ENCODE results near the gene FDCSP. TPM values are rescaled to one million over a fixed set of nuclear protein-coding genes. Genes with fewer than 3 reads are reported as not detected.

Gene FDCSP
- total RNA-seq, 1 experiment from 2014 or later = not detected

- Histone ChIP-seq H3K79me2 (ENCODE audit: low read length) (no peaks in the 10 kb centered on the region), H3K9me2 (replicated peaks; ENCODE audit: low read length) (no peaks in the 10 kb centered on the region), H3K4me2 (ENCODE audit: low read length) (no peak overlapping the region), H3K36me3 (ENCODE audit: low read depth, low read length) (no peaks in the 10 kb centered on the region), H3K4me3 (ENCODE audit: low read length) (no peak overlapping the region), H3K9me3 (ENCODE audit: low read length) (no peaks in the 10 kb centered on the region), H3F3A (ENCODE audit: low read length, unreplicated experiment) (no peaks in the 10 kb centered on the region), H2AFZ (ENCODE audit: low read length) (no peak overlapping the region), H3K9ac (ENCODE audit: low read length) (no peak overlapping the region), H4K20me1 (ENCODE audit: low read length) (no peaks in the 10 kb centered on the region), H3K27me3 (ENCODE audit: low read length) (peaks cover 48% of the 10 kb centered on the region; the same call in 1 of the 2 replicates), H3K27ac (ENCODE audit: low read length) (no peak overlapping the region), H3K4me1 (ENCODE audit: insufficient read depth, low read length) (no peaks in the 10 kb centered on the region)
- BruUV-seq (replicated peaks) = no TSS peak
- ATAC-seq = no peak
- ChIA-PET POLR2A (ENCODE audit: unreplicated experiment) (no interaction called here), CTCF (no interaction called here)
- intact Hi-C loops (cut with micrococcal nuclease) = no loop called here
- no peak for DNase-seq
- TF ChIP-seq EZH2phosphoT487 (IDR thresholded peaks at IDR 0.05; ENCODE audit: borderline replicate concordance, low read length) (no peak), CTCF (conservative IDR thresholded peaks at IDR 0.05; ENCODE audit: low read depth, low read length) (no peak), EZH2 (IDR thresholded peaks at IDR 0.05; ENCODE audit: low read length, unreplicated experiment) (no peak)
These were observed 34.3 kb upstream of the FDCSP start for GRCh38 chr4:70191647-70192046.

- no peaks in the 10 kb centered on the region for H4K20me1 ChIP-seq (ENCODE audit: low read length)
- H3K4me1 ChIP-seq (ENCODE audit: insufficient read depth, low read length) = no peaks in the 10 kb centered on the region
- no peak overlapping the region for H3K4me2 ChIP-seq (ENCODE audit: low read length)
- intact Hi-C loops (cut with micrococcal nuclease) = no loop called here
- TF ChIP-seq CTCF (conservative IDR thresholded peaks at IDR 0.05; ENCODE audit: low read depth, low read length) = no peak
- TF ChIP-seq EZH2phosphoT487 (IDR thresholded peaks at IDR 0.05; ENCODE audit: borderline replicate concordance, low read length) = no peak
- no peak for TF ChIP-seq EZH2 (IDR thresholded peaks at IDR 0.05; ENCODE audit: low read length, unreplicated experiment)
- CTCF ChIA-PET = no interaction called here
- no peaks in the 10 kb centered on the region for H3K9me3 ChIP-seq (ENCODE audit: low read length)
- no peak overlapping the region for H3K9ac ChIP-seq (ENCODE audit: low read length)
- DNase-seq = no peak
- H3K27ac ChIP-seq (ENCODE audit: low read length) = no peak overlapping the region
- no peaks in the 10 kb centered on the region for H3K9me2 ChIP-seq (replicated peaks; ENCODE audit: low read length)
- no peaks in the 10 kb centered on the region for H3K36me3 ChIP-seq (ENCODE audit: low read depth, low read length)
- no peak for ATAC-seq
- H3K27me3 ChIP-seq (ENCODE audit: low read length) = peaks cover 39% of the 10 kb centered on the region; the same call in 1 of the 2 replicates
- no TSS peak for BruUV-seq (replicated peaks)
- POLR2A ChIA-PET (ENCODE audit: unreplicated experiment) = no interaction called here
- no peak overlapping the region for H2AFZ ChIP-seq (ENCODE audit: low read length)
- H3F3A ChIP-seq (ENCODE audit: low read length, unreplicated experiment) = no peaks in the 10 kb centered on the region
- no peak overlapping the region for H3K4me3 ChIP-seq (ENCODE audit: low read length)
- no peaks in the 10 kb centered on the region for H3K79me2 ChIP-seq (ENCODE audit: low read length)
These were observed 33.0 kb upstream of the FDCSP start for GRCh38 chr4:70192895-70193294.

GRCh38 chr4:70195425-70195824, 30.5 kb upstream of the FDCSP start, which contains the start of gene ODAM:
Gene ODAM, plus strand, starts transcription at chr4:70195725. Its CDS starts 819 bp downstream, at chr4:70196544.
- intact Hi-C loops (cut with micrococcal nuclease) = no loop called here
- Histone ChIP-seq H3K9me3 (ENCODE audit: low read length) (no peaks in the 10 kb centered on the region), H3K27me3 (ENCODE audit: low read length) (peaks cover 23% of the 10 kb centered on the region; the same call in 1 of the 2 replicates), H3K36me3 (ENCODE audit: low read depth, low read length) (no peaks in the 10 kb centered on the region), H2AFZ (ENCODE audit: low read length) (no peak within 1 kb of the TSS), H3K9ac (ENCODE audit: low read length) (no peak within 1 kb of the TSS), H3K9me2 (replicated peaks; ENCODE audit: low read length) (no peaks in the 10 kb centered on the region), H3K4me3 (ENCODE audit: low read length) (no peak within 1 kb of the TSS), H3K4me2 (ENCODE audit: low read length) (no peak within 1 kb of the TSS), H3F3A (ENCODE audit: low read length, unreplicated experiment) (no peaks in the 10 kb centered on the region), H3K27ac (ENCODE audit: low read length) (no peak within 1 kb of the TSS), H3K79me2 (ENCODE audit: low read length) (no peaks in the 10 kb centered on the region), H3K4me1 (ENCODE audit: insufficient read depth, low read length) (no peaks in the 10 kb centered on the region), H4K20me1 (ENCODE audit: low read length) (no peaks in the 10 kb centered on the region)
- no peak for DNase-seq
- BruUV-seq (replicated peaks) = no TSS peak
- TF ChIP-seq EZH2phosphoT487 (IDR thresholded peaks at IDR 0.05; ENCODE audit: borderline replicate concordance, low read length) = no peak
- no peak for TF ChIP-seq CTCF (conservative IDR thresholded peaks at IDR 0.05; ENCODE audit: low read depth, low read length)
- no peak for TF ChIP-seq EZH2 (IDR thresholded peaks at IDR 0.05; ENCODE audit: low read length, unreplicated experiment)
- ATAC-seq = no peak
- CTCF ChIA-PET = no interaction called here
- POLR2A ChIA-PET (ENCODE audit: unreplicated experiment) = no interaction called here

Measured in PC-3 (cell line).